ENCODE data around the gene ST7. TPM values are rescaled to one million over a fixed set of nuclear protein-coding genes. Genes with fewer than 3 reads are reported as not detected.

Gene ST7
- total and polyA plus RNA-seq, 4 donors: 22.4 to 57.2 (median 41.6) TPM

DNA sequence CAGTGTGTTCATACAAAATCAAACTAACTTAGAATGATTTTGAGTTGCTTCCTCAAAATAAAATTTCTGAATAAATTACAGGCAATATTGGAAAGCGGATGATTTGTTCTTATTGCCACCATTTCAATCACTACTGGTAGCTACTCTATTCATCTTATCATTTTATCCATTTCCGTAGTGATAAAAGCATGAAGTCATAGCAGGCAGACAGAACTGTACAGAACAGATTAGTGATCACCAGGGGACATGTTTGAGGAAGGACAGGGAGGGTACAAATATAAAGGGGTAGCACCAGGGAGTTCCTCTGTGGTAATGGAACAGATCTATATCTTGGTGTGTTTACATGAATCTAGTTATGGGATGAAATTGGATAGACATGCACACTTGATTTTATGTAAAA, 231.1 kb downstream of the ST7 start:
- DNase-seq (no peak), ATAC-seq (ENCODE audit: insufficient read depth, low FRiP score) (no peak)
- no peak overlapping the region for H3K9ac ChIP-seq (ENCODE audit: insufficient read depth in 1 of 2, low read length in 2 of 2)
- no peaks in the 10 kb centered on the region for H3K9me3 ChIP-seq (ENCODE audit: control insufficient read depth in 4 of 4, insufficient read depth in 3 of 4, low read length in 3 of 4)
- H3K4me3 ChIP-seq: no peak overlapping the region
- no peaks in the 10 kb centered on the region for H3K27me3 ChIP-seq (ENCODE audit: control insufficient read depth in 3 of 3, insufficient read depth in 3 of 3, low read length in 2 of 3)
- H3K36me3 ChIP-seq (ENCODE audit: control insufficient read depth in 4 of 4, insufficient read depth in 4 of 4, low read length in 4 of 4): peaks cover 0 to 3% (median under 1%) of the 10 kb centered on the region in 4 donors
- H3K4me1 ChIP-seq (ENCODE audit: control insufficient read depth in 5 of 5, insufficient read depth in 5 of 5, low read length in 5 of 5): no peaks in the 10 kb centered on the region
- H3K27ac ChIP-seq (ENCODE audit: low read depth in 1 of 2, low read length in 1 of 2): no peak overlapping the region
- 95 to 96% methylated on average over 2 of the region's 2 CpGs for WGBS, 2 donors
- TF ChIP-seq, protein P1, sequence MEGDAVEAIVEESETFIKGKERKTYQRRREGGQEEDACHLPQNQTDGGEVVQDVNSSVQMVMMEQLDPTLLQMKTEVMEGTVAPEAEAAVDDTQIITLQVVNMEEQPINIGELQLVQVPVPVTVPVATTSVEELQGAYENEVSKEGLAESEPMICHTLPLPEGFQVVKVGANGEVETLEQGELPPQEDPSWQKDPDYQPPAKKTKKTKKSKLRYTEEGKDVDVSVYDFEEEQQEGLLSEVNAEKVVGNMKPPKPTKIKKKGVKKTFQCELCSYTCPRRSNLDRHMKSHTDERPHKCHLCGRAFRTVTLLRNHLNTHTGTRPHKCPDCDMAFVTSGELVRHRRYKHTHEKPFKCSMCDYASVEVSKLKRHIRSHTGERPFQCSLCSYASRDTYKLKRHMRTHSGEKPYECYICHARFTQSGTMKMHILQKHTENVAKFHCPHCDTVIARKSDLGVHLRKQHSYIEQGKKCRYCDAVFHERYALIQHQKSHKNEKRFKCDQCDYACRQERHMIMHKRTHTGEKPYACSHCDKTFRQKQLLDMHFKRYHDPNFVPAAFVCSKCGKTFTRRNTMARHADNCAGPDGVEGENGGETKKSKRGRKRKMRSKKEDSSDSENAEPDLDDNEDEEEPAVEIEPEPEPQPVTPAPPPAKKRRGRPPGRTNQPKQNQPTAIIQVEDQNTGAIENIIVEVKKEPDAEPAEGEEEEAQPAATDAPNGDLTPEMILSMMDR (IDR thresholded peaks at IDR 0.05; ENCODE audit: control extremely low read depth, extremely low read depth): no peak

DNA sequence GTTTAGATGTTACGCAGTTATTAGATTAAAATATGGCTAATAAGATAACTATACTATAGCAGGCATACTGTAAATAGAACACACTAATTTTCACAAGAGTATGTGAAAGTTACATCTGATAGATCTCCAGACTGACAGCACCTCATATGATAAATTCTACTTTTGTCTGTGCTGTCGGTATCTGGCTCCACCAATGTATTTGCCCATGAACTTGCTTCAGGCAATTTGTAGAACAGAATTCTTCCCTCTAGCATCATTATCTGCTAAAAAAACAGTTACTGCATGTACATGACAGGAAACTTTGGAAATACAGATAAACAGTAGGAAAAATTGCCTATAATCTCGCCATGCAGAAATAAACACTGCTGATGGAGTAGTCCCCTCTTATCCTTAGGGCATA, 231.8 kb downstream of the ST7 start:
- DNase-seq: no peak
- peaks cover 0 to 6% (median 4%) of the 10 kb centered on the region in 4 donors for H3K36me3 ChIP-seq (ENCODE audit: control insufficient read depth in 4 of 4, insufficient read depth in 4 of 4, low read length in 4 of 4)
- ATAC-seq (ENCODE audit: insufficient read depth, low FRiP score): no peak
- no peaks in the 10 kb centered on the region for H3K27me3 ChIP-seq (ENCODE audit: control insufficient read depth in 3 of 3, insufficient read depth in 3 of 3, low read length in 2 of 3)
- no peak overlapping the region for H3K9ac ChIP-seq (ENCODE audit: insufficient read depth in 1 of 2, low read length in 2 of 2)
- H3K4me1 ChIP-seq (ENCODE audit: control insufficient read depth in 5 of 5, insufficient read depth in 5 of 5, low read length in 5 of 5): no peaks in the 10 kb centered on the region
- WGBS, 2 donors: 97 to 98% methylated on average over 3 of the region's 3 CpGs
- H3K4me3 ChIP-seq: no peak overlapping the region
- TF ChIP-seq, protein P1 (IDR thresholded peaks at IDR 0.05; ENCODE audit: control extremely low read depth, extremely low read depth): no peak
- no peak overlapping the region for H3K27ac ChIP-seq (ENCODE audit: low read depth in 1 of 2, low read length in 1 of 2)
- no peaks in the 10 kb centered on the region for H3K9me3 ChIP-seq (ENCODE audit: control insufficient read depth in 4 of 4, insufficient read depth in 3 of 4, low read length in 3 of 4)

DNA sequence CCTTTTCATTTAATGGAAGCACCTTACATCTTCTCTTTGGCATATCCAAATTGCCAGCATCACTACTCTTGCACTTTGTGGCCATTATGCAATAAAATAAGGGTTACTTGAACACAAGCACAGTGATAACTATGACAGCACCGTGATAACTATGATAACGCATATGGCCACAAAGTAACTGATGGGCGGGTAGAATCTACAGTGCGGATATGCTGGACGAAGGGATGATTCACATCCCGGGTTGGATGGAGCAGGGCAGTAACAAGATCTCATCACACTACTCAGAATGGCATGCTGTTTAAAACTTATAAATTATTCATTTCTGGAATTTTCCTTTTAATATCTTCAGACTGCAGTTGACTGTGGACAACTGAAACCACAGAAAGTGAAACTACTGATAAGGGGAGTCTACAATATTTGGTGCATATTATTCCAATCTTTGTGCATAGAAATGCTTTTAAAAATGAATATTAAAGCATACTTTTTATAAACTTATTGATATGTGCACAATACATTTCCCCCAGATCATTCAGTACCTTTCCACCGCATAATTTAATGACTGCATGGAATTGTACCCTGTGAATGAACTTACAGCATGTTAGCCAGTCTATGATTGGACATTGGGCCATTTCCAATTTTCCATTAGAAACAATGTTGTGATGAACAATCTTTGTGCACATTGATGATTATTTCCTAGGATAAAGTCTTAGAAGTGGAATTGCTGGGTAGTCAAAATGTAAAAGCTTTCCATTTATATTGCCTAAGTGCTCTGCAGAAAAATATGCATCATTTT, 233.1 kb downstream of the ST7 start:
- Histone ChIP-seq H3K4me3 (no peak overlapping the region), H3K36me3 (ENCODE audit: control insufficient read depth in 4 of 4, insufficient read depth in 4 of 4, low read length in 4 of 4) (peaks cover 5 to 12% (median 7%) of the 10 kb centered on the region in 4 donors), H3K27me3 (ENCODE audit: control insufficient read depth in 3 of 3, insufficient read depth in 3 of 3, low read length in 2 of 3) (no peaks in the 10 kb centered on the region), H3K27ac (ENCODE audit: low read depth in 1 of 2, low read length in 1 of 2) (no peak overlapping the region), H3K9me3 (ENCODE audit: control insufficient read depth in 4 of 4, insufficient read depth in 3 of 4, low read length in 3 of 4) (no peaks in the 10 kb centered on the region), H3K4me1 (ENCODE audit: control insufficient read depth in 5 of 5, insufficient read depth in 5 of 5, low read length in 5 of 5) (peaks cover 0 to 3% (median 0%) of the 10 kb centered on the region in 5 donors), H3K9ac (ENCODE audit: insufficient read depth in 1 of 2, low read length in 2 of 2) (no peak overlapping the region)
- no peak for ATAC-seq (ENCODE audit: insufficient read depth, low FRiP score)
- DNase-seq: no peak
- 96 to 99% methylated on average over 7 of the region's 7 CpGs for WGBS, 2 donors
- TF ChIP-seq, protein P1 (IDR thresholded peaks at IDR 0.05; ENCODE audit: control extremely low read depth, extremely low read depth): no peak
